GM18505 (cell line): ENCODE results near the gene RIMBP2.

Source experiments
- ATAC-seq: cut with Tn5 transposase; IDR thresholded peaks from one replicate; pipeline ENCODE4 v1.9.1; 2021; ENCODE audit not compliant: unreplicated experiment
- POLR2A ChIP-seq: IDR thresholded peaks from 4 replicates; pipeline ENCODE4 v1.6.1; 2011; ENCODE audit warnings: borderline replicate concordance; ENCODE audit not compliant: insufficient read depth, insufficient read length; ENCODE audit errors: extremely low read depth

RIMBP2 gene

GRCh38 chr12:130501821-130502220, 214.3 kb downstream of the RIMBP2 start:
- no peak for ATAC-seq
- no peak for TF ChIP-seq POLR2A

GRCh38 chr12:130500835-130501330, 215.2 kb downstream of the RIMBP2 start:
- ATAC-seq, result no peak
- no peak for TF ChIP-seq POLR2A

GRCh38 chr12:130499474-130499873, 216.6 kb downstream of the RIMBP2 start:
- TF ChIP-seq POLR2A, result no peak
- no peak for ATAC-seq

- ATAC-seq, result no peak
These were observed 217.3 kb downstream of the RIMBP2 start for GRCh38 chr12:130498589-130499385.

GRCh38 chr12:130497991-130498390, 218.1 kb downstream of the RIMBP2 start:
- ATAC-seq, result no peak
- TF ChIP-seq POLR2A, result no peak

More at GRCh38 chr12:130498589-130499385, 217.3 kb downstream of the RIMBP2 start:
- TF ChIP-seq POLR2A, result no peak

- no peak for TF ChIP-seq POLR2A
- no peak for ATAC-seq
These were observed 218.8 kb downstream of the RIMBP2 start for GRCh38 chr12:130497321-130497720.

- ATAC-seq, result no peak
- TF ChIP-seq POLR2A, result no peak
These were observed 219.5 kb downstream of the RIMBP2 start for GRCh38 chr12:130496516-130497120.

- no peak for ATAC-seq
- TF ChIP-seq POLR2A, result no peak
These were observed 220.9 kb downstream of the RIMBP2 start for GRCh38 chr12:130495156-130495555.

- no peak for TF ChIP-seq POLR2A
- no peak for ATAC-seq
These were observed 221.4 kb downstream of the RIMBP2 start for GRCh38 chr12:130494736-130495135.

GRCh38 chr12:130493951-130494350, 222.1 kb downstream of the RIMBP2 start:
- TF ChIP-seq POLR2A, result no peak
- no peak for ATAC-seq

- no peak for ATAC-seq
- no peak for TF ChIP-seq POLR2A
These were observed 224.4 kb downstream of the RIMBP2 start for GRCh38 chr12:130491421-130492357.

GRCh38 chr12:130490674-130491073, 225.4 kb downstream of the RIMBP2 start:
- no peak for ATAC-seq
- TF ChIP-seq POLR2A, result no peak

GRCh38 chr12:130489293-130489692, 226.8 kb downstream of the RIMBP2 start:
- no peak for ATAC-seq
- TF ChIP-seq POLR2A, result no peak
